ENCODE measurements around the gene ARCN1.
A peak's percentile ranks its signal among the peaks of the same experiment; 100 is the strongest.
"Not testable (repeated sequence)": the region's sequence is repeated elsewhere in the genome, so short reads cannot be mapped to it uniquely, and the experiment has no call there.

The ARCN1 gene

DNA sequence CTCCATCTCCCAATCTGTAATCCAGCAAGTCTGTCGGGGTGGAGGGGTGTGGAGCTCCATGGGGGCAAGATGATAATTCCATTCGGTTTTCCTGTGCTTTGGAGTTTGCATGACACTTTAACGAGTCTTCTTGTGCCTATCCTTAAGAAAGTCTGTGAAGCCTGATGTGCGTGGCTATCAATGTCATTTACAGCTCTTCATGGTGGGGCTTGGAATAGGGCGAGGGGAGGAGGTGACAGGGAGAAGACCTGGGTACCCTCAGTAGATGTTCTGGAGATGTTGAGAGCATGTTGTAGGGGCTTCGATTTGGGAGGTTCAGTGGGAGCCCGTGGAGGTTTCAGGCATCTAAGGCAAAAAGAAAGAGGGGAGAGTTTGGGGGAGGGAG is 34.6 kb downstream of the ARCN1 start:
- no peak for DNase-seq

GRCh38 chr11:118607401-118608359 is 35.5 kb downstream of the ARCN1 start, which contains the start of gene PHLDB1:
Gene PHLDB1, plus strand, starts transcription at chr11:118607615. Its CDS starts 6,222 bp downstream, at chr11:118613837.
- peak; percentile 48 for DNase-seq

DNA sequence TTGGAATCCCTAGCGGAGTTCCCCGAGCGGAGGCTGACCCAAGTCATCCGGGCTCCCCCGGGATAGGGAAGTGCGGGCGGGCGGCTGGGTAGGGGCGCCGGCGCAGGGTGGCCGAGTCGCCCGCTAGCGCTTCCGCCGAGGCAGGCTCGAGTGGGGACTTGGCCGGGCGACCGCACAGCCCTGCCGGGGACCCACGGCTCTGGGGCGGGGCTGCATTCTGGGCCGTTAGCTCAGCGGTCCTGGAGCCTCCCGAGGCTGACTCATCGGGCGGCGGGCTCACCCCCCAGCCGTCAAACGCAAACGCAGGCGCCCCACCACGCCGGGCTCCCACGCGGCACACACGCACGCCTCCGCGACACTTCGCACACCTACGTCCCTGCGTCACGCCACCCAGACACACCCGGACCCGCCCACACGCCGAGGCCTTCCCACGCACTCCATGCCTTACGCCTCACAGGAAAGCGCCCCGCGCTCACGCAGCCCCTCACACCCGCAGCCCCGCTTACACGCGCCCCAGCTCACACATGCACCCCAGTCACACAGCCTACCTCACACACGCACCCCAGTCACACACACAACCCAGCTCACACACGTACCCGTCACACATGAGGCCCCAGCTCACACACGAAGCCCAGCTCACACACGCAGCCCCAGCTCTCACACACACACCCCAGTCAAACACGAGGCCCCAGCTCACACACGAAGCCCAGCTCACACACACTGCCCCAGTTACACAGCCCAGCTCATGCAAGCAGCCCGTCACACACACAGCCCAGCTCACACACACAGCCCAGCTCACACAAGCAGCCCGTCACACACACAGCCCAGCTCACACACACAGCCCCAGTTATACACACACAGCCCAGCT is 36.4 kb downstream of the ARCN1 start:
- peak; percentile 78 for DNase-seq

GRCh38 chr11:118609380-118610224 is 37.4 kb downstream of the ARCN1 start:
- DNase-seq: peak; percentile 44

DNA sequence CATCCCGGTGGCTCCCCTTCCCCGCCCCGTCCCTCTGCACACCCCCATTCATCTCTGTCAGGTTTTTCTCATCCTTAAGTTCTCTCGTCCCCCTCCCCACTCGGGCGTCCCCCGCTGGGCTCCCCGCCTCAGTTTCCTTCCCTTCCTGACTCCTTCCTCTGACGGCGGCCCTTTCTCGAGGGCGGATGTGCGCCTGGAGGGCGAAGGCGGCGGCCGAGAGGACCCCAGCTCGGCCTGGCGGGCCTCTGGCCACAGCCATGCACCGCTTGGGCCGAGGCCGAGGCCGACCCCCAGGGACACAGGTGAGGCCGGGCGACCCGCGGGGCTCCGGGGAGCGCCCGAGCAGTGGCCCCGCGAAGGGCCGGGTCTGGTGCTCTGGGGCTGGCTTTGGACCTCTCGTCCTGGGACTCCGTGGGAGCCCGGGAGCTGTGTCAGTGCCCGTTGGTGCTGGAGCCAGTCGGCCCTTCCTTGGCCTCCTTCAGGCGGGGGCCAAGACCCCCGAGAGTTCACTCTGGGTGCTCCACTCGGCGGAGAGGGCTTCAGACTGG is 38.1 kb downstream of the ARCN1 start:
- no peak for DNase-seq

- DNase-seq: peak; percentile 89
Measured at GRCh38 chr11:118610773-118611432, 38.7 kb downstream of the ARCN1 start.

DNA sequence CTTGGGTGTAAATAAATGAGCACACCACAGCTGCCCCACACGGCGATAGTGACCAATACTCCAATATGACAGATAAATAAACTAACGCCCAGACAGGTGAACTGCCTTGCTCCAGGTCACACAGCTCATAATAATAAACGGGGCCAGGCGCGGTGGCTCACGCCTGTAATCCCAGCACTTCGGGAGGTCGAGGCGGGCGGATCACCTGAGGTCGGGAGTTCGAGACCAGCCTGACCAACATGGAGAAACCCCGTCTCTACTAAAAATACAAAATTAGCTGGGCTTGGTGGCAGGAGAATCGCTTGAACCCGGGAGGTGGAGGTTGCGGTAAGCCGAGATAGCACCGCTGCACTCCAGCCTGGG is 39.2 kb downstream of the ARCN1 start:
- DNase-seq: not testable (repeated sequence)

DNA sequence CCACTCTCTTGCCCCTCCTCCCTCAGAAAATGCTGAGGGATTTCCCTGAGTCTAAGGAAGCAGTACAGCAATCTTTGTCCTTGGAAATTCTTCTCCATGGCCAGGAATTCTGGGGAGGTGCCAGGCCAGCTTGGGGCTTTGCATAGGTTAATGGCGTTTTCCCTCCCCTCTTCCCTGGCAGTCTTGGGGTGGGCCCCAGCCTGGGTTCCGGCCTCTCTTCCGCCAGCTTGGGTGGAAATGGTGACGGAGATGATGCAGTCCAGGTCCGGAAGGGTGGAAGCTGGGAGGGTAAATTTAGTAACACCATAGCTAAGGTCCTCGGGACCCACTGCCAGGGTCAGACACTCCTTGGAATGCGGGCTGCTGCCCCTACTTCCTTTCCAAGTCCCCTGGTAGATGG is 40.2 kb downstream of the ARCN1 start:
- no peak for DNase-seq

DNA sequence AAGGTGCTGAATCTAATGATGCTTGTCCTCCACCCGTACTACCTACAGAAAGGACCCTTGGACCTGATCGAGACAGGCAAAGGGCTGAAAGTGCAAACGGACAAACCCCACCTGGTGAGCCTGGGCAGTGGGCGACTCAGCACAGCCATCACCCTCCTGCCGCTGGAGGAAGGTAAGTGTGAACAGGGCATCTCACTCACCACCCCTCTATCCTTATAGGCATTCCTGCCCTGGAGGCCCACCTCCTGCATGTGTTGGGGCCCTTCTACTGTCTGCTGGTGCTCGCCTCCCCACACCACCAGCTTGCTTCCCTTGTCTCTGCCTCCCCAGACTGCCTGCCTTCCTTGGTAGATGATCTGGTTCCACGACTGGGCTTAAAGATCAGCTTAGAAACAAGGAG is 42.3 kb downstream of the ARCN1 start:
- no peak for DNase-seq

- no peak for DNase-seq
Measured at GRCh38 chr11:118615282-118615975, 43.2 kb downstream of the ARCN1 start.

- DNase-seq: no peak
Measured at GRCh38 chr11:118615976-118616371, 43.8 kb downstream of the ARCN1 start.

GRCh38 chr11:118618115-118618990 is 46.1 kb downstream of the ARCN1 start:
- no peak for DNase-seq

- DNase-seq: no peak
Measured at GRCh38 chr11:118618991-118619375, 46.8 kb downstream of the ARCN1 start.

GRCh38 chr11:118619444-118620197 is 47.4 kb downstream of the ARCN1 start:
- DNase-seq: no peak

DNA sequence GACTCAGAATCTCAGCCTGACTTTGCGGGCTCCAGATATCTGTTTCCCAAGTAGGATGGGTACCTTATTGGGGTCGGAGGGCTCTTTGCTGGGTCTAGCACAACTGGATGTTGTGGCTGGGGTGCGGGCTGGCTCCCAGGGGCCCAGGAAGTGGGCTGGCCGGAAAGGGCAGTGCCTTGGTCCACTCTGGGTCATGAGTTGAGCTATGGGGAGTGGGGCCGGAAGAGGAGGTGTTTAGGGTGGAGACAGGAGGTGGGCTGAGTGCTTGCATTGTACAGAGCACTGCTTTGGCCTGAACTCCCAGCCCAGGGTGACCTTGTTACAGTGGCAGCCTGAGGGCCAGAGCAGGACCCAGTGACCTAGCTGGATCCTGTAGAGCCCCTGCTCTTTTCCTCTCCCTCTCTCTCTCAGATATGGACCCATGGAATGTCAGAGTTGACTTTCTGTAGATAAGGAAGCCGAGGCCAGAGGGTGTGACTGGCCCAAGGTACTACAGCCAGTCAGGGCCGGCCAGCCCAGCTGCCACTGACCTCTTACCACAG is 48.4 kb downstream of the ARCN1 start:
- no peak for DNase-seq

GRCh38 chr11:118621071-118621783 is 49.0 kb downstream of the ARCN1 start:
- DNase-seq: peak; percentile 32

DNA sequence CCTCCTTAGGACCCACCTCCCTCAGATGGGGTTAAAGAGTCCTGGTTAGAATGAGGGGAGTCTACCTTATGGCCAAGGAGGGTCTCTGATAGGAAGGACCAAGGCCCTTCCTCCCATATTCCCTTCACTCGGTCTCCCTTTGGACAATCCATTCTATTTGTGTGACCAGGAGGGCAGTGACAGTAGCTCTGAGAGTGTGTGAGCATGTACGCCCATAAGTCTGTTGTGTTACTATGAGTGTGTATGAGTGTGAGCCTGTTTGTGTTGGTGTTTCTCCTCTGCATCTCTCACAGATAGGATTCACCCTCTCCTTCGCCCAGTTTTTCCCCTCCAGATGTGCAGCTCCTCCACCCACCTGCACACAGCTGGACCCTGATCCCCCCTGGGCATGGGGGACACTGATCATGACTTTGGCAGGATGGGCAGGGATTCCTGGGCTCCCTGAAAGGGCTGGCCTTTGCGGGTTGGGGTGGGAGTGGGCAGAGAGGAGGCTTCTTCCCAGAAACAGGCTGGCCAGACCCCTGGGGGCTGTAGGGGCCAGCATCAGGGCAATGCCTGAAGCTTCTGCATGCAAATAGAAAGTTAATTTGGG is 49.7 kb downstream of the ARCN1 start:
- no peak for DNase-seq

Measured in activated naive CD4-positive, alpha-beta T cell treated with anti-CD3 and anti-CD28 coated beads, Interleukin-2, amount 50 U/mL, for 16 hours (primary cell).